Keratinocyte (primary cell): ENCODE measurements around the gene AKR1C3. TPM values are rescaled to one million over a fixed set of nuclear protein-coding genes. Genes with fewer than 3 reads are reported as not detected.

Source experiments
- DNase-seq: peaks from one replicate; pipeline ENCODE4 v3.0.0-alpha.2; 2011; ENCODE audit warnings: low read depth, missing footprints, low spot score
- FAIRE-seq: peaks from 2 replicates; lab custom pipeline; 2011; peaks lifted over from hg19 to GRCh38; lab: Jason Lieb, UNC
- H2AFZ ChIP-seq: 2 replicates; pipeline ENCODE4 v1.6.0; 2012; ENCODE audit warnings: low read length, control low read depth, inconsistent platforms; ENCODE audit not compliant: control insufficient read depth
- H3K27ac ChIP-seq: 2 replicates; pipeline ENCODE4 v1.5.1; 2011; ENCODE audit warnings: low read length; ENCODE audit not compliant: control insufficient read depth, insufficient read depth
- H3K27me3 ChIP-seq: 3 replicates; pipeline ENCODE4 v1.6.0; 2011; ENCODE audit warnings: low read length; ENCODE audit not compliant: control insufficient read depth, insufficient read depth; ENCODE audit errors: extremely low read depth
- H3K36me3 ChIP-seq, 2 experiments: 2 replicates in 1 of 2; 3 replicates in 1 of 2; pipeline ENCODE4 v1.5.1; 2011; ENCODE audit warnings: low read length in 2 of 2, mild to moderate bottlenecking in 1 of 2; ENCODE audit not compliant: control insufficient read depth in 2 of 2, insufficient read depth in 2 of 2; ENCODE audit errors: extremely low read depth in 1 of 2
- H3K4me1 ChIP-seq: 3 replicates; pipeline ENCODE4 v1.5.1; 2011; ENCODE audit warnings: low read length; ENCODE audit not compliant: control insufficient read depth, insufficient read depth; ENCODE audit errors: extremely low read depth
- H3K4me2 ChIP-seq: 3 replicates; pipeline ENCODE4 v1.6.0; 2011; ENCODE audit warnings: low read depth, low read length; ENCODE audit not compliant: control insufficient read depth, insufficient read depth; ENCODE audit errors: extremely low read depth
- H3K4me3 ChIP-seq, 3 experiments: fragments of 200-600 bp in 1 of 3; sonication (generic) in 1 of 3; 2 replicates in 2 of 3; 3 replicates in 1 of 3; pipeline ENCODE4 v1.5.1; 2011 to 2016; ENCODE audit warnings: low read length in 3 of 3, mild to moderate bottlenecking in 3 of 3, control low read depth in 2 of 3, inconsistent platforms in 1 of 3, low read depth in 1 of 3, mixed read lengths in 1 of 3, mixed run types in 1 of 3, moderate library complexity in 1 of 3; ENCODE audit not compliant: control insufficient read depth in 2 of 3, insufficient read depth in 2 of 3; ENCODE audit errors: extremely low read depth in 1 of 3
- H3K79me2 ChIP-seq: 2 replicates; pipeline ENCODE4 v1.6.0; 2012; ENCODE audit warnings: low read length; ENCODE audit not compliant: control insufficient read depth, insufficient read depth
- H3K9ac ChIP-seq: 3 replicates; pipeline ENCODE4 v1.6.0; 2011; ENCODE audit warnings: low read length; ENCODE audit not compliant: control insufficient read depth, insufficient read depth; ENCODE audit errors: extremely low read depth
- H3K9me1 ChIP-seq: 3 replicates; pipeline ENCODE4 v1.6.0; 2011; ENCODE audit warnings: low read length; ENCODE audit not compliant: control insufficient read depth, insufficient read depth; ENCODE audit errors: extremely low read depth
- H3K9me3 ChIP-seq: 2 replicates; pipeline ENCODE4 v1.5.1; 2012; ENCODE audit warnings: low read depth, low read length; ENCODE audit not compliant: control insufficient read depth
- H4K20me1 ChIP-seq: 3 replicates; pipeline ENCODE4 v1.6.0; 2011; ENCODE audit warnings: low read length; ENCODE audit not compliant: control insufficient read depth, insufficient read depth; ENCODE audit errors: extremely low read depth
- EZH2 ChIP-seq: IDR thresholded peaks from one replicate; pipeline ENCODE4 v1.6.1; 2012; ENCODE audit warnings: inconsistent platforms, mild to moderate bottlenecking, low read length, moderate library complexity
- dilution Hi-C: fragments of 300-500 bp; cut with MboI; formaldehyde crosslinking; loops from one replicate; pipeline ENCODE4 v1.7.0; 2020; ENCODE audit warnings: low sequenced_read_pairs; ENCODE audit not compliant: extremely low pct_ligation_motif_present
- polyA plus RNA-seq, 5 experiments: library from polyadenylated mRNA; depleted of rRNA in 3 of 5; stranded (reverse) in 3 of 5; stranded (forward) in 1 of 5; unstranded in 1 of 5; fragments of >200 nt; gene quantifications; 1 replicate in 1 of 5; 2 replicates in 3 of 5; 3 replicates in 1 of 5; pipeline versions ENCODE4 v1.2.1 to v1.2.3, GENCODE V29; 2011 to 2012; ENCODE audit warnings: missing spikeins in 2 of 5, low read depth in 1 of 5, low replicate concordance in 1 of 5
- TF ChIP-seq, protein P1 (sequence below), 3 experiments: IDR thresholded peaks in 1 of 3; conservative IDR thresholded peaks in 1 of 3; optimal IDR thresholded peaks in 1 of 3; 2 replicates in 2 of 3; 3 replicates in 1 of 3; pipeline versions ENCODE3 to v1.5.1; 2011; ENCODE audit warnings: low read length in 3 of 3, mild to moderate bottlenecking in 3 of 3, moderate library complexity in 2 of 3, control low read depth in 1 of 3, inconsistent platforms in 1 of 3; ENCODE audit not compliant: insufficient read depth in 2 of 3; ENCODE audit errors: extremely low read depth in 1 of 3

Gene AKR1C3
- polyA plus RNA-seq, 1 donor (not counting 4 experiments of a cell fraction or from before 2014, with no cell fraction given): 27.3 TPM

DNA sequence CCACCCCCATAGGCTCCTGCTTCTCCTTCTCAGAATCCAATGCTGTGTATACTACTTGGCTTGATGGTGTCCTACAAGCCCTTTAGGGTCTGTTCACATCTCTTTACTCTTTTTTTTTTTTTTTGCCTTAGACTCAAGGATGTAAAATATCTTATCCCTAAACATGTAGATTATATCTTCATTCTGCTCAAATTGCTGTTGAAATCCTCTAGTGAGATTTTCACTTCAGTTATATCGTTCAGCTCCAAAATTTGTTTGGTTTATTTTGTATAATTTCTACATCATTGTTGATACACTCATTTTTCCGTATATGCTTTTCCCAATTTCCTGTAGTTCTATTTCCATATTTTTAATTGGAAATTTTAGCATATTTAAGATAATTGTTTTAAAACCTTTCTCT lies 1.8 kb upstream of the AKR1C3 start:
- no peak for FAIRE-seq
- Histone ChIP-seq H3K4me3 (no peak overlapping the region), H3K27ac (no peak overlapping the region), H3K9me3 (no peaks in the 10 kb centered on the region), H3K9me1 (no peaks in the 10 kb centered on the region), H4K20me1 (no peaks in the 10 kb centered on the region), H3K36me3 (no peaks in the 10 kb centered on the region), H3K27me3 (no peaks in the 10 kb centered on the region), H3K4me1 (peaks cover 10% of the 10 kb centered on the region), H2AFZ (no peak overlapping the region), H3K79me2 (no peaks in the 10 kb centered on the region), H3K9ac (no peak overlapping the region), H3K4me2 (no peak overlapping the region)
- DNase-seq: no peak
- TF ChIP-seq, protein P1, sequence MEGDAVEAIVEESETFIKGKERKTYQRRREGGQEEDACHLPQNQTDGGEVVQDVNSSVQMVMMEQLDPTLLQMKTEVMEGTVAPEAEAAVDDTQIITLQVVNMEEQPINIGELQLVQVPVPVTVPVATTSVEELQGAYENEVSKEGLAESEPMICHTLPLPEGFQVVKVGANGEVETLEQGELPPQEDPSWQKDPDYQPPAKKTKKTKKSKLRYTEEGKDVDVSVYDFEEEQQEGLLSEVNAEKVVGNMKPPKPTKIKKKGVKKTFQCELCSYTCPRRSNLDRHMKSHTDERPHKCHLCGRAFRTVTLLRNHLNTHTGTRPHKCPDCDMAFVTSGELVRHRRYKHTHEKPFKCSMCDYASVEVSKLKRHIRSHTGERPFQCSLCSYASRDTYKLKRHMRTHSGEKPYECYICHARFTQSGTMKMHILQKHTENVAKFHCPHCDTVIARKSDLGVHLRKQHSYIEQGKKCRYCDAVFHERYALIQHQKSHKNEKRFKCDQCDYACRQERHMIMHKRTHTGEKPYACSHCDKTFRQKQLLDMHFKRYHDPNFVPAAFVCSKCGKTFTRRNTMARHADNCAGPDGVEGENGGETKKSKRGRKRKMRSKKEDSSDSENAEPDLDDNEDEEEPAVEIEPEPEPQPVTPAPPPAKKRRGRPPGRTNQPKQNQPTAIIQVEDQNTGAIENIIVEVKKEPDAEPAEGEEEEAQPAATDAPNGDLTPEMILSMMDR (optimal IDR thresholded peaks at IDR 0.05 in 1 of 3, IDR thresholded peaks at IDR 0.05 in 1 of 3, conservative IDR thresholded peaks at IDR 0.05 in 1 of 3; ENCODE audit: extremely low read depth in 1 of 3, insufficient read depth in 2 of 3, low read length in 3 of 3): no peak
- TF ChIP-seq EZH2: no peak
- dilution Hi-C loops: no loop called here

DNA sequence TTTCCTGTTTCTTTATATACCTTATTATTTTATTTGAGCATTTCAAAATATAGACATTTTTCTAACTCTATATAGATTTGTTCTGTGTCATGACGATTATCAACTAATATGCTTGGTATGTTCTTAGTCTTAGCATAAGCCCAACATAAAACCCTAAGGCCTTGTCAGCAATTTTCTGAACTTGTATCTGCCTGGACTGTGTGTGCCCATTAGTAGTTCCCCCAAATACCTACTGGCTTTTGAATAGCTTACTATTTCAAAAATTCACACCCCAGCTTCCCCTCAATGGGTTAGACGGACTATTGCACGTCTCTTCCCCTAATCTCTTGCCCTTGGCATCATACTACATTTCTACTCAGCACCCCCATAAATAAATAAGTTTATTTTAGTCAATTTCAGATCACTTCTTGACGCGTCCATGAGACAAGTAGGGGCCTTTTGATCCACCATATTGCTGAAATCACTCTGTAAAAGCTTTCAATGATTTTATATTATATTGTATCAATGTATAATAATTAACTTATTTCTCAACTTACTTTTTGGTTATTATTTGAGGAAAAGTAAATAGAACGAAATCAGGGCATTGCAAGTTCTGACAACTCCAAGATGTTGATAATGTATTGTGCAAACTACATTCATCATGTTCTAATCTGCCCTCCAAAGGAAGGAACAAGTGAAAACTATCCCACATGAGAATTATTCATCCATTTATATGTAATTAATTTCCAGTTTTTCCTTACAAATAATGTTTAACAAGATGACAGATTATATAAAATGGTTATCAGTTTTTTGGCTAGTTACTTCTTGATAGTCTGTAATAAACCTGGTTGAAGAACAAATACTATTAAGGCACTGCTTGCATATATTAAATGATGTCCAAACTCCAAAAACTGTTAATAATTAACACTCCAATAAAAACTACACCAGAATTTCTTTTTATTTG lies 1.1 kb upstream of the AKR1C3 start:
- FAIRE-seq (no peak), DNase-seq (no peak)
- Histone ChIP-seq H3K4me3 (no peak overlapping the region), H2AFZ (no peak overlapping the region), H4K20me1 (no peaks in the 10 kb centered on the region), H3K9ac (no peak overlapping the region), H3K27ac (no peak overlapping the region), H3K36me3 (no peaks in the 10 kb centered on the region), H3K9me3 (no peaks in the 10 kb centered on the region), H3K79me2 (no peaks in the 10 kb centered on the region), H3K4me1 (peaks cover 10% of the 10 kb centered on the region), H3K9me1 (no peaks in the 10 kb centered on the region), H3K27me3 (no peaks in the 10 kb centered on the region), H3K4me2 (no peak overlapping the region)
- TF ChIP-seq EZH2: no peak
- TF ChIP-seq, protein P1 (optimal IDR thresholded peaks at IDR 0.05 in 1 of 3, IDR thresholded peaks at IDR 0.05 in 1 of 3, conservative IDR thresholded peaks at IDR 0.05 in 1 of 3; ENCODE audit: extremely low read depth in 1 of 3, insufficient read depth in 2 of 3, low read length in 3 of 3): no peak
- dilution Hi-C loops: no loop called here
